Measurements from ENCODE around the gene CRACDL.

CRACDL gene

GRCh38 chr2:98859323-98859722 is 76.7 kb downstream of the CRACDL start:
- DNase-seq (ENCODE audit: low spot score) = no peak

- DNase-seq (ENCODE audit: low spot score) = no peak
Observed at GRCh38 chr2:98857001-98857400, 79.0 kb downstream of the CRACDL start.

GRCh38 chr2:98854682-98855081 is 81.3 kb downstream of the CRACDL start:
- no peak for DNase-seq (ENCODE audit: low spot score)

- DNase-seq (ENCODE audit: low spot score) = no peak
Observed at GRCh38 chr2:98852932-98853331, 83.1 kb downstream of the CRACDL start.

- DNase-seq (ENCODE audit: low spot score) = no peak
Observed at GRCh38 chr2:98850074-98850473, 86.0 kb downstream of the CRACDL start.

GRCh38 chr2:98849113-98849512 is 86.9 kb downstream of the CRACDL start:
- DNase-seq (ENCODE audit: low spot score) = no peak

GRCh38 chr2:98847853-98848252 is 88.2 kb downstream of the CRACDL start:
- DNase-seq (ENCODE audit: low spot score) = no peak

- no peak for DNase-seq (ENCODE audit: low spot score)
Observed at GRCh38 chr2:98846041-98846440, 90.0 kb downstream of the CRACDL start.

GRCh38 chr2:98842136-98842535 is 93.9 kb downstream of the CRACDL start:
- DNase-seq (ENCODE audit: low spot score) = no peak

GRCh38 chr2:98839292-98839691 is 96.7 kb downstream of the CRACDL start:
- DNase-seq (ENCODE audit: low spot score) = no peak

- DNase-seq (ENCODE audit: low spot score) = no peak
Observed at GRCh38 chr2:98835831-98836385, 100.1 kb downstream of the CRACDL start.

- no peak for DNase-seq (ENCODE audit: low spot score)
Observed at GRCh38 chr2:98833917-98834263, 102.1 kb downstream of the CRACDL start.

GRCh38 chr2:98833172-98833916 is 102.7 kb downstream of the CRACDL start:
- no peak for DNase-seq (ENCODE audit: low spot score)

- DNase-seq (ENCODE audit: low spot score) = no peak
Observed at GRCh38 chr2:98832172-98832571, 103.9 kb downstream of the CRACDL start.

- DNase-seq (ENCODE audit: low spot score) = no peak
Observed at GRCh38 chr2:98830571-98831145, 105.4 kb downstream of the CRACDL start.

- no peak for DNase-seq (ENCODE audit: low spot score)
Observed at GRCh38 chr2:98829581-98830270, 106.3 kb downstream of the CRACDL start.

GRCh38 chr2:98828793-98829371 is 107.1 kb downstream of the CRACDL start:
- DNase-seq (ENCODE audit: low spot score) = no peak

- no peak for DNase-seq (ENCODE audit: low spot score)
Observed at GRCh38 chr2:98828369-98828744, 107.7 kb downstream of the CRACDL start.

- DNase-seq (ENCODE audit: low spot score) = no peak
Observed at GRCh38 chr2:98827625-98828368, 108.2 kb downstream of the CRACDL start.

GRCh38 chr2:98826856-98827255 is 109.2 kb downstream of the CRACDL start:
- no peak for DNase-seq (ENCODE audit: low spot score)

- DNase-seq (ENCODE audit: low spot score) = no peak
Observed at GRCh38 chr2:98825858-98826257, 110.2 kb downstream of the CRACDL start.

- DNase-seq (ENCODE audit: low spot score) = no peak
Observed at GRCh38 chr2:98825404-98825803, 110.6 kb downstream of the CRACDL start.

Data from cerebellar cortex (tissue), 1 donor.